HK-2 (cell line): Measurements from ENCODE around the gene DUSP3.
"Not testable (repeated sequence)": the region's sequence is repeated elsewhere in the genome, so short reads cannot be mapped to it uniquely, and the experiment has no call there.

Experiments used
- DNase-seq: peaks from one replicate; pipeline ENCODE4 v3.0.0-alpha.2; 2018; ENCODE audit not compliant: unreplicated experiment

Gene DUSP3

DNA sequence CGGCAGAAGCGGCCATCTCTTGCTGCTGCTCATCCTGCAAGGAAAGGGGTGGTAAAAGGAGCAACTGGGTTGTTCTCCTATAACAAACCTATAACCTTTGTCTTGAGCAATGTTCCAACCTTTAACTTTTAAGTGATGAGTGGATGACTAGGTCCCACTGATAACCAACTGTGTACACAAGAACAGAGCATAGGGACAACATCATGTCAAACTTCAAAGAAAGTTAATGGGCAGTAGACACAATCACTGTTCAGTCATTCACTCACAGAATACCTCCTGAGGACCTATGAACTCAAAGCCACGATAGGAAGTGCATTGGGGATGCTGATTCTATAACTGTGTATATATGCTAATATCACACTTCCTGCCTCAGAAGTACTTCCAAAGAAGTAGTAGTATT lies 23.1 kb upstream of the DUSP3 start:
- no peak for DNase-seq

DNA sequence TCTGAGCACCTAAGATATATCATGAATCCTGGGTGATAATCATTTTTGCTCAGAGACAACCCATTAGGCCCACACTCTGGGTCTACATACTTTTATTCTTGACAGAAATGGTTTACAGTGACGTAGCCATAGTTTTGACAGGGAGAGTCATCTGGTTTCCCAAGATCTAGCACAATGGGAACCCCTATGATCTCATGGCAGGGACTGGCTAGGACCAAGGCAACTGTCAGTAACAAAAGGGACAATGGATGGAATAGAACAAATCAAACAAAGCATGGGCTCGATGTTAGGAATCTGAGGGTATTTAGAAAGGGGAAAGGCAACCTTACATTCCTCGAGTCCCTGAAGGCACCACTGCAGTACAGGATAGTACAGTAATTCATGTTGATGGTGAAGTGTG lies 22.0 kb upstream of the DUSP3 start:
- no peak for DNase-seq

GRCh38 chr17:43799047-43799446 lies 20.3 kb upstream of the DUSP3 start:
- no peak for DNase-seq

DNA sequence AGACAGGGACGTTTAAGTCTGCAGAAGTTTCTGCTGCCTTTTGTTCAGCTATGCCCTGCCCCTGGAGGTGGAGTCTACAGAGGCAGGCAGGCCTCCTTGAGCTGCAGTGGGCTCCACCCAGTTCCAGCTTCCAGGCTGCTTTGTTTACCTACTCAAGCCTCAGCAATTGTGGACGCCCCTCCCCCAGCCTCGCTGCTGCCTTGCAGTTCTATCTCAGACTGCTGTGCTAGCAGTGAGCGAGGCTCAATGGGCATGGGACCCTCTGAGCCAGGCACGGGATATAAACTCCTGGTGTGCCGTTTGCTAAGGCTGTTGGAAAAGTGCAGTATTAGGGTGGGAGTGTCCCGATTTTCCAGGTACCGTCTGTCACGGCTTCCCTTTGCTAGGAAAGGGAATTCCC lies 19.2 kb upstream of the DUSP3 start:
- DNase-seq: not testable (repeated sequence)

- DNase-seq: not testable (repeated sequence)
Measured at GRCh38 chr17:43792668-43793067, 13.9 kb upstream of the DUSP3 start.

GRCh38 chr17:43791589-43791988 lies 12.8 kb upstream of the DUSP3 start:
- DNase-seq: no peak

DNA sequence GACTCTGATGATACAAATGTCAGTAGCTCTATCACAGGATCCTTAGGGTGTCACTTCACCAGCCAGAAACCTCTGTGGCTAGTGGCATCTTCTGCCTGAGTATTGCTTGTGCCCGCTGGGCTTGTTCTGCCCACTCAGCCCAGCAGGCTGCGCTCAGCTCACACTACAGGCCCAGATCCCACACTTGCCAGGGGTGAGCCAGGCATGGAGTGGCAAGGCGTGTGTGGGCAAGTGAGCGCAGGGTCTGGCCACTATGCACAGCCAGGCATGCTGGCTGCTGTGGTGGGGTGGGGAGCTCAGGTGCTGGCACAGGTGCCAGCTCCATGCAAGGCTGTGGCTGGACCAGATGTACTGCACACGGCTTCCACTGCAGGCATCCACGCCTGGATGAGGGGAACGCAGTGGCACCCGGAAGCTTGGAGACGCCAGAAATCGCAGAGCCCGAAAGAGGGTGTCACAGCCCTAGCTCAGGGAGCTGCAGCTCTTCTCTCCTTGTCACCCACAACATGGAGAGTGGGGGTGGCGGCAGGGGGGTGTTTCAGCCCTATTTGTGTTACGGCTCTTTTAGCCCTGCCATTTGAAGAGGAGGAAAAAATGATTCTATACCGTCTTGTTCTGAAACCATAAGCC lies 11.6 kb upstream of the DUSP3 start:
- DNase-seq: no peak

DNA sequence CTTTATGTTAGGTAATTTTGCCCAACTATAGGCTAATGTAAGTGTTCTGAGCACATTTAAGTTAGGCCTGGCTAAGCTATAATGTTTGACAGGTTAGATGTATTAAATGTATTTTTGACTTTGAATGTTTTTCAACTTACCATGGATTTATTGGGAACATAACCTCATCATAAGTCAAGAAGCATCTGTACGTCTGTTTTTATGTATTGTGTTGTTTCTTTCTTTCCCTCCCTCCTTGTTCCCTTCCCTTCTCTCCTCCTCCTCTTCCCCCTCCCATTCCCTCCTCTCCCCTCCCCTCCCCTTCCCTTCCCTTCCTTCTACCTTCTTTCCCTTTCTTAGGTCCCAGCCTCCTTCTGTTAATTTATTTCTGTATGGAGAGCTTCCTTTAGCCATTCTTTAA lies 10.7 kb upstream of the DUSP3 start:
- DNase-seq: no peak

DNA sequence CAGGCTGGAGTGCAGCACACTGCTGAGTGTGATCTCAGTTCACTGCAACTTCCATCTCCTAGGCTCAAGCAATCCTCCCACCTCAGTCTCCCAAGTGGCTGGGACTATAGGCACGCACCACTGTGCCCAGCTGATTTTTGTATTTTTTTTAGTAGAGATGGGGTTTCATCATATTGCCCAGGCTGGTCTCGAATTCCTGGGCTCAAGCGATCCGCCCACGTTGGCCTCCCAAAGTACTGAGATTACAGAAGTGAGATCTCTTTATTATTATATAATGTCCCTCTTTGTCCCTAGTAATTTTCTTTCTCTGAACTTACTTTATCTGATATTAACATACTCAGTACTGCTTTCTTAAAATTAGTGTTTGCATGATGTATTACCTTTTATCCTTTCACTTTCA lies 9.8 kb upstream of the DUSP3 start:
- DNase-seq: no peak

DNA sequence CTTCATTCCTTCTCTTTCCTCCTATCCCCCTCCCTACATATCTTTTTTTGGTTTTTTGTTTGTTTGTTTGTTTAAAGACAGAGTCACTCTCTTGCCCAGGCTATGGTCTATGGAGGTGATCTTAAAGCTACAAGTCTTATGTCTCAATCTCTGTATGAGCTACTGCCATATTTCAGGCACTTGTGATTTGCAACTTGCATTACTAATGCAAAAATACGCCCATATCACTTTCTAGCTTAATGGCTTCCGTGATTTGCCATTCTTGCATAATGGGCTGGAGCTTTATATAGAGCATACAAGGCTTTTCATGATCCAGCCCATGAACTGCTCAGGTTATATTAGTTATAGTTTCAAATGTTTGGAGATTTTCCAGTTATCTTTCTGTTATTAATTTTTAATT lies 9.0 kb upstream of the DUSP3 start:
- DNase-seq: no peak

DNA sequence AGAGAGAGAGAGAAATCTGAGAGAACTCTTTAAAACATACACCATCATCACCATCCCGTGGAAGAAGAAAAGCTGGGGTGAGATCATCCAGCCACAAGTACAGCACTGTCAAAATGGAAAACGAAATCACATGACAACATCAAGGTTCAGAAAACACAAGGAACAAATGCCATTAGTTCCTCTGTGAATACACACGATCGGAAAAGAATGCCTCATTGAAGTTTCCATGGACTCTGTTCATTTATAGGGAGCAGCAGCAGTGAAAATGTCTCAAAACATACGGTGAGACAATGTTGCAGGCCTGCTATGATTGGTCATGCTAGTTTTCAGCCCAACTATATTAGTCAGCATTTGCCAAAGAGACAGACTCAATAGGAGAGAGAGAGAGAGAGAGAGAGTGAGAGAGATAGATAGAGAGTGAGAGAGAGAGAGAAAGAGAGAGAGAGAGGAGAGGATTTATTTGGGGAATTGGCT lies 5.9 kb upstream of the DUSP3 start:
- no peak for DNase-seq

- DNase-seq: no peak
Measured at GRCh38 chr17:43784068-43784467, 5.3 kb upstream of the DUSP3 start.

DNA sequence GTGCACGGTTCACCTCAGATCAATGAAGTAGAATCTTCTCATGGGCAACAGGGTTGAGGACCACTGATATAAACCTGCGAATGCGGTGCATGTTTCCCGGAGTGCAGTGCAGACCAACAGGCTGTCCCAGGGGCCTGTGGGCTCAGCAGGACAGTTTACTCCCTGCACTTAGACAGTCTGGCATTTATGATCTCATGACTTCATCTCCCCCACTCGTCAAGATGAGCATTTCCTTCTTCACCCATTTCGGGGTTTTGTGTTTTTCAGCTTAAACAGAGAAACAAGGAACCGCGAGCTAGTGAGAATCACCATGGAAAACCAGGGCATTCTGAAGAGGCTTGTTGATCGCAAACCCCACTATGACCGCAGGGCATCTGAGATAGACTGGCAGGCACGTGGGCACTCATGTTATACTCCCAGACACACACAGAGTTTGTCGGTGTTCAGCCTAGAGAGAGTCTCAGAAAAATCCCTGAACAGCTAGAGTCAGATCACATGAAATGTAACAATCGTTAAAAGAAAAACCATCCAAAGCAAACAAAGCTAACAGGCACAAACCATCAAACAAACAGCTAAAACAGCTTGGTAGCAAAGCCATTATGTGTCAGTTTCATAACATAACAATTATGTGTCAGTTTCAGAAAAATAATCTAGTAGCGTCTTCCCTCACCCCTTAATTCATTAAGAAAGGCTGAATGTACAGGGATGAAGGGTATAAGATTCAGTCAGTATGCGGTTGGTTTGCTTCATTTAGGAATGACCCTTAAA lies 4.3 kb upstream of the DUSP3 start:
- no peak for DNase-seq

DNA sequence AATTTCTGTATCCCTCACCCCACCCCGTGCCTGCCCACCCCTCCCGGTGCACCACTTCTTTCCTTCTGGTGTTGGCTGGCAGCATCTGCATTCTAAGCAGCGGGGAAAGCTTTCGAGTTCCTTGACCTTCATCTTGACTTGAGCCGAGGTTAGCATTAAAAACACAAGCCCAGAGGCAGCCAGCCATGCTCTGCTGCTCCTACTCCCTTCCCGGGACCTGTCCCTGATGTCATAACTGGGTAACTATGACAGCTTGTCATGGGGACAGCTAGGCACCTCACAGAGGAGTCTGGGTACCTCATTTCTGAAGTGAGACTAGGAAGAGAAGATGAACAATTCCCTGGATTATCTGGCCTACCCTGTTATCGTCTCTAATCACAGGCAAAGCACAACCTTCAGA lies 1.4 kb upstream of the DUSP3 start, which contains the start of gene CFAP97D1:
TSS of gene CFAP97D1 (plus strand) at position 301 of the 400 bp plus-strand sequence. CDS start at position 329, 28 bp downstream.
- no peak for DNase-seq

GRCh38 chr17:43779145-43780125 lies 658 bp upstream of the DUSP3 start:
- DNase-seq: no peak

DNA sequence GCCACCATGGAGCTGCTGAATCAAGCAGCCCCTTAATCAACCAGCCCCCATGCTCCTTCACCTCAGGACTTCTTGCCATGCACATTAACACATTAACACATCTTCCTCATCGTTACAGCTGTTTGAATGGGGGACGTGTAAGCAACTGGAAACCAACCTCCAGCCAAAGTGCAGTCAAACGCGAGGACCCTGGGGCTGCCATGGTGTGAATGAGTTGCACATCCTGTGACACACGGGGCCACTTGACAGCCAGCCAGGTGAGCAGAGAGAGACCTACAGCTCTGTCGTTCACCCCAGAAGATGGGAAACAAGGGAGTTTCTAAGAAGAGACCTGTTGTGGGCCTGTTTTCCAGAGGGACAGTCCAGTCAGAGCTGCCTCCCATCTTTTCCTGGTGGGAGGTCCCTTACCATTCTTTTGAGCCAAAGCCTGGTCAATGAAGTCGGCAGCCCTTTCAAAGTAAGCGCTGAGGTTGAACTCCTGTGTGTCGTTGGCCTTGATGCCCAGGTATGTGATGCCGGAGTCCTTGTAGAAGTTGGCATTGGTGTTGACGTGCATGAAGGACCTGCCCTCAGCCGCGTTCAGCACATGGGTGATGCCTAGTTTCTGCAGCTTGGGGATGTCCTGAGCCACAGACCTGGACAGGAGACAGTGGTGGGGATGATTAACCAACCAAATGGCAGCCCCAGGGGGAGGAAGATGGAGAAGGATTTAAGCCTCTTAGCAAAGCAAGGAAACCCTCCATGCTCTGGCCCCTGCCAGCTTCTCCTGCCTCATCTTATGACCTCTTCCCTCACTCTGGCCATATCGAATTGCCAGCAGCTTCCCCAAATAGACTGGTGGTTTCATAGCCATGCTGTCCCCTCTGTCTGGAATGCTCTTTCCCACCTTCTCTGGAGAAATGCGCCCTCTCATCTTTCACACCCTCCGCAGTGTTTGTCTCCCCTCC lies 4.2 kb downstream of the DUSP3 start:
- no peak for DNase-seq

GRCh38 chr17:43772877-43773648 lies 5.7 kb downstream of the DUSP3 start:
- no peak for DNase-seq

DNA sequence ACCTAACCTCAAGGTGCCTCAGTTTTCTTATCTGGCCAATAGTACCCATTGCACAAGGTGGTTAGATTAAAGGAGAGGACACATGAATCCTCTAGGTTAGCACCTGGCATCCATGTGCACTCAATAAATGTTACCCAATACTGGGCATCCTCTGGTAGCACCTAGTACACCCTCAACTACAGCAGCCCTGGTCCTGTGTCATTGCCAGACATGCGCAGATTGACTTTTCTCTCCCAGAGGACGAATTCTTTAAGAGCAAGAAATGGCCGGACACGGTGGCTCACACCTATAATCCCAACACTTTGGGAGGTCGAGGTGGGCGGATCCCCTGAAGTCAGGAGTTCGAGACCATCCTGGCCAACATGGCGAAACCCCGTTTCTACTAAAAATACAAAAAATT lies 7.3 kb downstream of the DUSP3 start:
- no peak for DNase-seq

DNA sequence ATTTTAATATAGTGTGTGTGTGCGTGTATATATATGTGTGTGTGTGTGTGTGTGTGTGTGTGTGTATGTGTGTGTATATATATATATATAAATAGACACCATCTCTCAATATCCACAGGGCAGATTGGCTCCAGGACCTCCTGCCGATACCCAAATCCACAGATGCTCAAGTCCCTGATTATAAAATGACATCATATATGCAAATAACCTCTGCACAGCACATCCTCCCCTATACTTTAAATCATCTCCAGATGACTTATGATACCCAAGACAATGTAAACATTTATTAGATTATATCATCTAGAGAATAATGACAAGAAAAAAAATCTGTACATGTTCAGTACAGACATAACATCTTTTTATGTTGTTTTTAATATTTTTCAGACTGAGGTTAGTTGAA lies 7.8 kb downstream of the DUSP3 start:
- no peak for DNase-seq

DNA sequence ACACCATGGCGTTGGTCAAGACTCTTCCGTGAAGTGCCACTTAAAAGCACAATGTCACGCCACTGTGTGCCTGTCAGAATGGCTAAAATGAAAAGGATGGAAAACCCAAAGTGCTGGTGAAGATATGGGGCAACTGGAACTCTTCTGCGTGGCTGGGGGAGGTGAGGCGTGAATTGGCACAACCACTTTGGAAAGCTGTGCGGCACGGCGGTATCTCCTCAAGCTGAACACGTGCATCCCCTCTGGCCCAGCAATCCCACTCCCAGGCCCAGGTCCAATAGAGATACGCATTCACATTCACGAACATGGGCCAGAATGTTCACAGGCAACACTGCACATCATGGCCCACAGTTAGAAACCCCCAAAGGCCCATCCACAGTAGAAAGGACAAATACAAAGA lies 8.9 kb downstream of the DUSP3 start:
- no peak for DNase-seq
